Breast epithelium (tissue), 3 donors: ENCODE data around the gene PGBD5.

Experiments
- CTCF ChIP-seq, 3 donors: fragments of 450-650 bp; IDR thresholded peaks; one replicate each; pipeline ENCODE4 v1.5.1; 2016 to 2017; ENCODE audit warnings: antibody characterized with exemption in 3 of 3, mild to moderate bottlenecking in 3 of 3, moderate library complexity in 3 of 3
- POLR2A ChIP-seq: fragments of 450-650 bp; IDR thresholded peaks from one replicate; pipeline ENCODE4 v1.6.1; 2016; ENCODE audit warnings: antibody characterized with exemption, mild to moderate bottlenecking, moderate library complexity

- TF ChIP-seq CTCF (IDR thresholded peaks at IDR 0.05) (no peak), POLR2A (no peak)
Observed at GRCh38 chr1:230321741-230322420, 104.3 kb downstream of the PGBD5 start.
